SK-N-MC (cell line): ENCODE data around the gene AK1.

ENCODE experiments used
- DNase-seq: peaks from one replicate; pipeline ENCODE4 v3.0.0-alpha.2; 2011; ENCODE audit warnings: low read depth, low spot score
- H3K27ac ChIP-seq: fragments of 200-600 bp; sonication (generic); 2 replicates; pipeline ENCODE4 v1.5.1; 2016; ENCODE audit warnings: mixed run types
- H3K36me3 ChIP-seq: fragments of 200-600 bp; sonication (generic); 2 replicates; pipeline ENCODE4 v1.6.1; 2017; ENCODE audit warnings: antibody characterized with exemption, low read length, mixed read lengths; ENCODE audit not compliant: insufficient read depth
- H3K4me3 ChIP-seq: fragments of 200-600 bp; sonication (generic); 2 replicates; pipeline ENCODE4 v1.5.1; 2016
- H3K9ac ChIP-seq: fragments of 200-600 bp; sonication (generic); 2 replicates; pipeline ENCODE4 v1.8.0; 2017; ENCODE audit warnings: mixed run types, mixed read lengths; ENCODE audit not compliant: insufficient read length
- H3K9me3 ChIP-seq: fragments of 200-600 bp; sonication (generic); 2 replicates; pipeline ENCODE4 v1.6.1; 2017; ENCODE audit warnings: low read depth, mild to moderate bottlenecking, antibody characterized with exemption, low read length, moderate library complexity, mixed read lengths
- EZH2 ChIP-seq: fragments of 200-600 bp; sonication (generic); IDR thresholded peaks from one replicate; pipeline ENCODE4 v1.6.1; 2017; ENCODE audit warnings: antibody characterized with exemption
- FOXP2 ChIP-seq: optimal IDR thresholded peaks from 2 replicates; pipeline ENCODE3; 2011; ENCODE audit warnings: mild to moderate bottlenecking, moderate library complexity; ENCODE audit not compliant: insufficient read depth; ENCODE audit errors: extremely low read length, control extremely low read depth
- POLR2AphosphoS5 ChIP-seq: IDR thresholded peaks from 2 replicates; pipeline ENCODE4 v1.6.1; 2012; ENCODE audit warnings: mild to moderate bottlenecking, low read depth, low read length, borderline replicate concordance

AK1 gene

GRCh38 chr9:127828262-127829031 is 49.0 kb downstream of the AK1 start:
- Histone ChIP-seq H3K27ac (no peak overlapping the region), H3K9ac (no peak overlapping the region), H3K4me3 (no peak overlapping the region), H3K36me3 (peaks cover 6% of the 10 kb centered on the region; the same call in 1 of the 2 replicates), H3K9me3 (no peaks in the 10 kb centered on the region)
- DNase-seq = no peak
- no peak for TF ChIP-seq EZH2
- TF ChIP-seq POLR2AphosphoS5 = no peak
- no peak for TF ChIP-seq FOXP2

GRCh38 chr9:127826253-127826913 is 51.1 kb downstream of the AK1 start:
- H3K9ac ChIP-seq = no peak overlapping the region

GRCh38 chr9:127825319-127826051 is 52.0 kb downstream of the AK1 start:
- H3K9me3 ChIP-seq = no peaks in the 10 kb centered on the region
- no peak for DNase-seq
- H3K4me3 ChIP-seq = no peak overlapping the region
- H3K9ac ChIP-seq = no peak overlapping the region
- H3K27ac ChIP-seq = no peak overlapping the region
- TF ChIP-seq EZH2 = no peak
- TF ChIP-seq POLR2AphosphoS5 = no peak
- no peak for TF ChIP-seq FOXP2
- H3K36me3 ChIP-seq = peaks cover 6% of the 10 kb centered on the region; the same call in 1 of the 2 replicates

More at GRCh38 chr9:127826253-127826913, 51.1 kb downstream of the AK1 start:
- TF ChIP-seq FOXP2 = no peak
- H3K4me3 ChIP-seq = no peak overlapping the region
- H3K36me3 ChIP-seq = peaks cover 6% of the 10 kb centered on the region; the same call in 1 of the 2 replicates
- no peak for DNase-seq
- no peaks in the 10 kb centered on the region for H3K9me3 ChIP-seq
- H3K27ac ChIP-seq = no peak overlapping the region

- H3K9me3 ChIP-seq = no peaks in the 10 kb centered on the region
- TF ChIP-seq FOXP2 = no peak
- no peak for DNase-seq
These were observed 55.4 kb downstream of the AK1 start for GRCh38 chr9:127822108-127822507.

GRCh38 chr9:127818574-127818973 is 58.9 kb downstream of the AK1 start:
- Histone ChIP-seq H3K27ac (no peak overlapping the region), H3K9ac (no peak overlapping the region), H3K9me3 (no peaks in the 10 kb centered on the region), H3K36me3 (peaks cover 11% of the 10 kb centered on the region; the same call in 1 of the 2 replicates), H3K4me3 (no peak overlapping the region)
- no peak for TF ChIP-seq POLR2AphosphoS5
- DNase-seq = no peak

More at GRCh38 chr9:127822108-127822507, 55.4 kb downstream of the AK1 start:
- Histone ChIP-seq H3K9ac (no peak overlapping the region), H3K27ac (peak overlapping the region; percentile 68), H3K36me3 (peaks cover 11% of the 10 kb centered on the region; the same call in 1 of the 2 replicates), H3K4me3 (no peak overlapping the region)

- H3K4me3 ChIP-seq = no peak overlapping the region
- no peaks in the 10 kb centered on the region for H3K9me3 ChIP-seq
- H3K27ac ChIP-seq = no peak overlapping the region
- peaks cover 17% of the 10 kb centered on the region; the same call in 1 of the 2 replicates for H3K36me3 ChIP-seq
- DNase-seq = no peak
- no peak for TF ChIP-seq EZH2
- TF ChIP-seq POLR2AphosphoS5 = no peak
- TF ChIP-seq FOXP2 = no peak
- no peak overlapping the region for H3K9ac ChIP-seq
These were observed 59.5 kb downstream of the AK1 start for GRCh38 chr9:127817881-127818434.

GRCh38 chr9:127816728-127817127 is 60.7 kb downstream of the AK1 start:
- no peak for TF ChIP-seq FOXP2
- Histone ChIP-seq H3K4me3 (no peak overlapping the region), H3K27ac (no peak overlapping the region), H3K9ac (no peak overlapping the region), H3K36me3 (peaks cover 20% of the 10 kb centered on the region; the same call in 1 of the 2 replicates), H3K9me3 (no peaks in the 10 kb centered on the region)
- no peak for DNase-seq
